Amniotic epithelial cell (primary cell): Measurements from ENCODE around the gene GPR155.
"Not testable (repeated sequence)": the region's sequence is repeated elsewhere in the genome, so short reads cannot be mapped to it uniquely, and the experiment has no call there.

Source experiments
- DNase-seq: peaks from one replicate; pipeline ENCODE4 v3.0.0-alpha.2; 2010; ENCODE audit warnings: low read depth

The GPR155 gene

GRCh38 chr2:174438146-174438886, 48.5 kb downstream of the GPR155 start:
- no peak for DNase-seq

- DNase-seq: peak; percentile 4
Observed at GRCh38 chr2:174436351-174436750, 50.5 kb downstream of the GPR155 start.

- no peak for DNase-seq
Observed at GRCh38 chr2:174431902-174432301, 54.9 kb downstream of the GPR155 start.

GRCh38 chr2:174430066-174430465, 56.8 kb downstream of the GPR155 start:
- no peak for DNase-seq

GRCh38 chr2:174428214-174428613, 58.6 kb downstream of the GPR155 start:
- DNase-seq: no peak

GRCh38 chr2:174412256-174412655, 74.6 kb downstream of the GPR155 start:
- no peak for DNase-seq

GRCh38 chr2:174410039-174410438, 76.8 kb downstream of the GPR155 start:
- not testable (repeated sequence) for DNase-seq

- no peak for DNase-seq
Observed at GRCh38 chr2:174403628-174404027, 83.2 kb downstream of the GPR155 start.

- DNase-seq: no peak
Observed at GRCh38 chr2:174400853-174401252, 86.0 kb downstream of the GPR155 start.

- DNase-seq: peak; percentile 36
Observed at GRCh38 chr2:174399171-174399570, 87.7 kb downstream of the GPR155 start.

GRCh38 chr2:174397773-174398172, 89.1 kb downstream of the GPR155 start:
- DNase-seq: no peak

- DNase-seq: peak; percentile 23
Observed at GRCh38 chr2:174395969-174396630, 90.7 kb downstream of the GPR155 start.

GRCh38 chr2:174395284-174395968, 91.4 kb downstream of the GPR155 start, which contains the start of gene SCRN3:
Gene SCRN3 (plus strand): TSS chr2:174395730. CDS start chr2:174398284, 2,554 bp downstream.
- DNase-seq: peak; percentile 84

- no peak for DNase-seq
Observed at GRCh38 chr2:174392706-174393105, 94.1 kb downstream of the GPR155 start.

- DNase-seq: not testable (repeated sequence)
Observed at GRCh38 chr2:174390303-174390702, 96.5 kb downstream of the GPR155 start.

GRCh38 chr2:174389542-174389941, 97.3 kb downstream of the GPR155 start:
- no peak for DNase-seq

- not testable (repeated sequence) for DNase-seq
Observed at GRCh38 chr2:174388706-174389105, 98.1 kb downstream of the GPR155 start.

- DNase-seq: no peak
Observed at GRCh38 chr2:174385201-174385600, 101.6 kb downstream of the GPR155 start.

GRCh38 chr2:174383796-174384195, 103.0 kb downstream of the GPR155 start:
- DNase-seq: no peak
